Measurements from ENCODE around the gene IRX3.

Gene IRX3

DNA sequence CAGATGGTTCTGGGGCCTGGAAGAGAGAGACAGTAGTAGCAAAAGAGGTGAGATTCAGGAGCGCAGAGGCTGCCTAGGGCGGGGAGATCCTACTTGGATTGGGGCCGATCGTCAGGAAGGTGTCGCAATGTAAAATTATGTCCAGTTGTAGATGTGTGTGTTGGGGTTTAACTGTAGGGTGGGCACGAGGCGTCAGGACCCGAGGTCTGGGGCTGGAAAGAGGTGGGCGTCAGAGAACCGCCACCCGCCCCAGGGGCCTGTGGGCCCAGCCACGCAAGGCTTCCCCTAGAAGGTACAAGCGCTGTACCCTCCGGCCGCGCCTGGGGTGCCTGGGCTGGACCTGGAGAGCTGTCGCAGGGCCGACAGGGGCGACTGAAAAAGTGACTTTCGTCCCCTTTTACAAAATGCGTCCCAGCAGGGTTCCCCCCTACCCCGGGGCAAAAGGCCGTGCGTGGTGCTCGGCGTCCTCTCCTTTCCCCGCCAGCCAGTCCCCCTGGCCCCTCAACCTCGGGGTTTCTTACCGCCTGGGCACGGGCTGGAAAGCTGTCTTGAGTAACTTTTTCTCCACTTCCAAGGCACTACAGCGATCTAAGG, 2.8 kb downstream of the IRX3 start:
- peak overlapping the region; percentile 22 for H3K4me3 ChIP-seq (ENCODE audit: low read length)
- TF ChIP-seq, protein P1, sequence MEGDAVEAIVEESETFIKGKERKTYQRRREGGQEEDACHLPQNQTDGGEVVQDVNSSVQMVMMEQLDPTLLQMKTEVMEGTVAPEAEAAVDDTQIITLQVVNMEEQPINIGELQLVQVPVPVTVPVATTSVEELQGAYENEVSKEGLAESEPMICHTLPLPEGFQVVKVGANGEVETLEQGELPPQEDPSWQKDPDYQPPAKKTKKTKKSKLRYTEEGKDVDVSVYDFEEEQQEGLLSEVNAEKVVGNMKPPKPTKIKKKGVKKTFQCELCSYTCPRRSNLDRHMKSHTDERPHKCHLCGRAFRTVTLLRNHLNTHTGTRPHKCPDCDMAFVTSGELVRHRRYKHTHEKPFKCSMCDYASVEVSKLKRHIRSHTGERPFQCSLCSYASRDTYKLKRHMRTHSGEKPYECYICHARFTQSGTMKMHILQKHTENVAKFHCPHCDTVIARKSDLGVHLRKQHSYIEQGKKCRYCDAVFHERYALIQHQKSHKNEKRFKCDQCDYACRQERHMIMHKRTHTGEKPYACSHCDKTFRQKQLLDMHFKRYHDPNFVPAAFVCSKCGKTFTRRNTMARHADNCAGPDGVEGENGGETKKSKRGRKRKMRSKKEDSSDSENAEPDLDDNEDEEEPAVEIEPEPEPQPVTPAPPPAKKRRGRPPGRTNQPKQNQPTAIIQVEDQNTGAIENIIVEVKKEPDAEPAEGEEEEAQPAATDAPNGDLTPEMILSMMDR (conservative IDR thresholded peaks at IDR 0.05; ENCODE audit: low read depth, low read length): no peak
- DNase-seq (ENCODE audit: low read depth): no peak

DNA sequence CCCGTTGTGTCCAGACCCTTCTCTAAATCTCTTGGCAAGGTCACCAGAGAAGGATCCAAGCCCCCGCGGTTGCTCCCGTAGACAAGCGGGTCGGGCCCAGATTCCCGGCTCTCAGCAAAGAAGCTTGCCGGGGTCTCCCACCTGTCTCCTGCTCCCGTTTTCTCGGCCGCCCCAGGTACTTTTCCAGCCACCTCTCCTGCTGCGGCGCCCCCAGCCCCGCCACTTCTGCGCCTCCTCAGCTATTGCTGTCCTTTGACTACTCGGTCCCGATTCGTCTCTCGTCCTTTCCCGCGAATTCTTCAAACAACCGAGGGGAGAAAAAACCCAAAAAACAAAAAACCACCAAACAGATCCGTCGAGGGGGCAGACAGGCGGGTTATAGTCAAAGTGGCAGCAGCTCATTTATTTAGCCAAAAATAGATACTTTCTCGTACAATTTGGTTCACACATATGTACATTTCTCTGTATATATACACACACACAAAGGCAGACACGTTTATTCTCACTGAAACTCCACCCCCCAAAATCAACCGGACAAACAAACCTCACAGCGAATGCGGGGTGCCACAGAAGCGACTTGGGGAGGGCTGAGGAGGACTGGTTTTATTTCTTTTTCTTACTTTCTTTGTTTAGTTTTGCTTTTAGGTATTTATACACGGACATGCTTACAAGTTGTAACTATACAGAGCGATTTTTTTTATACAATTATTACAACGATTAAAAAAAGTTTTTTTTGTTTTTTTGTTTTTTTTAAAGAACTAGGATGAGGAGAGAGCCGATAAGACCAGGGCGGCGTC, 3.5 kb downstream of the IRX3 start:
- H3K4me3 ChIP-seq (ENCODE audit: low read length): no peak overlapping the region
- DNase-seq (ENCODE audit: low read depth): no peak
- TF ChIP-seq, protein P1 (conservative IDR thresholded peaks at IDR 0.05; ENCODE audit: low read depth, low read length): no peak

DNA sequence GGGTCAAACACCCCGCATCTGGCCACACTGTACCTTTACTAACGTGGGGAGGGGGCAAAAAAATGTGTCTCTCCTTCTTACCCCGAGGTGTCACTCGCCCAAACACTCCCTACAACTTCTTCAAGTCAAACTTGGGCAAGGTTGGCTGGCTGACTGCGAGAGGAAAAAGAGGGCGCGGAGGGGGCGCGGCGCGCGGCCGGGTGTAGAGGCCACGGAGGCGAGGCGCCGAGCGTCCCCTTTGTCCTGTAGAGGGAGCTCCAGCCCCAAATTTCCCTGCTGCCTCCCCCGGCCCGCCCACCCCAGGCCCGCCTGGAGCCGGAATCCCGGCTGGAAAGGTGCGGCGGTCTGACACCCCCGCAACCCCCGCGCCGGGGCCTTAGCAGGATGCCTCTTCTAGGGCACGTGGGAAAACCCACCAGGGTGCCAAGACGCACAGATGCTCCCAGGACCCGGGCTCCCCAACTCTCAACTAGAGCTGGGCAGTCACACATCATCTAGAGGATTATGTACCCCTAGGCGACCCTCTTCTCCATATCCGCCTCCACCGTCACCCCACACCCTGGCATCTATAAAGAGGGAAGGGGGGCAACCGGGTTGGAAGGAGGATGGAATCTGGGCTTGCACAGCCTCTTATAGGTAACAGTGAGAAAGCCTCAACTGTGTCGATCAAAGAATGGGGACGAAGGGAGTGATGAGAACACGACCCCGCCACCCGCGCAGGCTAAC, 4.2 kb downstream of the IRX3 start:
- TF ChIP-seq, protein P1 (conservative IDR thresholded peaks at IDR 0.05; ENCODE audit: low read depth, low read length): peak; percentile 62
- peak overlapping the region; percentile 8 for H3K4me3 ChIP-seq (ENCODE audit: low read length)
- no peak for DNase-seq (ENCODE audit: low read depth)

DNA sequence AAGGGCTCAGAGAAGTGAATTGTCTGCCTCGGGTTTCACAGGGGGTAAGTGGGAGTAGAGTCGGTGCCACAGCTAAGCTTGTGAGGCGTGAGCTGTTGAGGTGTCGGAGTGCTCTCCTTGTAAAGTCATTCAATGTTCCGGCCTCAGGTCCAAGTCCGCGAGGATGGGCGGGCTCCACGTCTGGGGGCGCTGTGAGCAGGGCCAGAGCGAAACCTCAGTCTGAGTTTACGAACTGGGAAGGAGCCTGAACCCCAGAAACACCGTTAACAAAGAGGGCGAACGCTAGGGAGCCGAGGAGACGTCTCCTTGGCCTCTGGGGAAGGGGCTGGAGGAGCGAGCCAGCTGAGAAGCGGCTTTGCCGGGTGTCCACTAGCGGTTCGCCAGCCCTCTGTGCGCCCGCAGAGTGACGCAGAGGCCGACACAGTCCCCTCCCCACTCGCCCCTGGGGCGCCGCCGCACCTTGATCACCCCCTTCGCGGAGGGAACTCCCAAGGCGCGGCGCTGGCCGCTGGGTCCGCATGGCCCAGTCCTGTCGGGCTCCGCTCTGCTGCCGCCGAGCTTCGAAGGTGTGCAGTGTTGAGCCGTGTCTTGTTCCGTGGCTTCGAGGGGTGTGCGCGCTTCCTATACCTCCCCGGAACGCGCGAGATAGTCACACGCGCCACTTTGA, 4.9 kb downstream of the IRX3 start:
- TF ChIP-seq, protein P1 (conservative IDR thresholded peaks at IDR 0.05; ENCODE audit: low read depth, low read length): no peak
- DNase-seq (ENCODE audit: low read depth): no peak
- no peak overlapping the region for H3K4me3 ChIP-seq (ENCODE audit: low read length)

DNA sequence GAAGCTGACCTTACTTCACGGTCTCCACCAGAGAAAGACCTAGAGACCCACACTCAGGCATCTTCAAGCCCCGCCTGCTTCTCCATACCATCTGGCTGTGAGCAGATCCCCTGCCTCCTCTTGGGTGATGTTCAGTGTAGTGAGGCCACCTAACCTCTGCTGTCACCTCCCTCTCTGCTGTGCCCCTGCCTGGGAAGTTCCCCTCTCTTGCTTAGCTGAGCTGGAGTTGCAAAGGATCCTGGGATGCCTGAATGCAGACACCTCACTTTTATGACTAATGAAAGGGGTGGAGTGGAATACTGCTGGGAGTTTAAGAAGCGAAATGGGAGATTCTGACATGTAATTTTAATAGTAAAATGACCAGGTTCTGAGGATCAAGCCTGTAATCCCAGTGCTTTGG, 5.8 kb downstream of the IRX3 start:
- TF ChIP-seq, protein P1 (conservative IDR thresholded peaks at IDR 0.05; ENCODE audit: low read depth, low read length): no peak
- DNase-seq (ENCODE audit: low read depth): no peak
- H3K4me3 ChIP-seq (ENCODE audit: low read length): no peak overlapping the region

DNA sequence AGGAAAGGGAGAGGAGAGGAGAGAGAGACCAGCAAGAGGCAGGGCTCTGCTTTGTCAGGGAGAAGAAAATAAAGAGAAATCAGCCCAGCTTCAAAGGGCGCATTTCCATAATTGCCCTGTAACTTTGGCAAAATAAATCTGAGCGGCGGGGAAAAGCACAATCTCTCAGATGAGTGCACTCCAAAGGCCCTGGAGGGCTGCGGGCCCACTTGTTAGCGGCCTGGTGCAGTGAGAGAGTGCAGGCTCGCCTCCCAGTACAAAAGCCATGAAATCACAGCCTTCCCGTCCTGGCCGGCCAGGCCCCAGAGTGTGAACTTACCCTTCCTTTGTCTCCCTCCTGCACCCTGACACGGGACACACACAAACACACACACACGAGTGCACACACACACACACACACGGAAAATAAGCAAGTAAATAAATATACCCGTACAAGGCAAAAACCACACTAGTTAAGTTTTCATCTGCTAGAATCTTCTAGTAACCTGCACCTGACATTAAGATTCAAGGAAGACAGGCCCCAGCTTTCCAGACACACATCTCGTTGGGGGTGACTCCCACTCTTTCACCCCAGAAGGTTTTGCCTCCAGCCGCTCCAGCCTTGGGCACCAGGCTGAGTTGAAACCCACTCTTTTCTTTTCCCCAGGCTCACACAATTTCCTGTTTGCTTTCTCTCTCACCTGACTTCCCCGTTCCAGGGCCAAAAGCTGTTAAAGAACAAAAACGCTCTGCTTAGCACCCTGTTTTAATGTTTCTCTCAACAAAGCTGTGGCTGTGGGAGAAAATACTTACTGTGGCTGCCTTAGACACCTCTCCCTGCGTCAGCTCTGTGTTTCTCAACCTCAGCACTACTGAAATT, 8.5 kb downstream of the IRX3 start:
- H3K4me3 ChIP-seq (ENCODE audit: low read length): no peak overlapping the region
- DNase-seq (ENCODE audit: low read depth): no peak
- TF ChIP-seq, protein P1 (conservative IDR thresholded peaks at IDR 0.05; ENCODE audit: low read depth, low read length): no peak
